ENCODE measurements around the gene OR3A2. TPM values are rescaled to one million over a fixed set of nuclear protein-coding genes. Genes with fewer than 3 reads are reported as not detected.

The OR3A2 gene
- polyA plus RNA-seq, 1 donor (not counting 4 experiments of a cell fraction or from before 2014, with no cell fraction given): not detected

DNA sequence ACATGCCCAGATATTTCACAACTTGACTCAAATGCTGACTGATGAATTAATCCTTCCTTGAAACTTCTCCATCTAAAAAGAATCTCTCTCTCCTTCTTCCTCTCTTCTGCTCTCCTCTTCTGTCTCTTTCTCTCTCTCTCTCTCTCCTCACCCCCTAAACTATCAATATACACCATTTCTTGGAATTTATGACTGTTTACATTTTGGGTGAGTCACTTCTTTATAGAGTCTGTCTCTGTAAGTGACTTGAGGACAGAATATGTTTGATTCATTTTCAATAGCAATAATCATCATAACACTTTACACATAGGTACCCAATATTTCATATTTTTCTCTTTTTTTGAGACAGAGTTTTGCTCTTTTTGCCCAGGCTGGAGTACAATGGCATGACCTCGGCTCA lies 103.2 kb downstream of the OR3A2 start:
- no peak for TF ChIP-seq EZH2 (IDR thresholded peaks at IDR 0.05; ENCODE audit: low read length)
- TF ChIP-seq, protein P1, sequence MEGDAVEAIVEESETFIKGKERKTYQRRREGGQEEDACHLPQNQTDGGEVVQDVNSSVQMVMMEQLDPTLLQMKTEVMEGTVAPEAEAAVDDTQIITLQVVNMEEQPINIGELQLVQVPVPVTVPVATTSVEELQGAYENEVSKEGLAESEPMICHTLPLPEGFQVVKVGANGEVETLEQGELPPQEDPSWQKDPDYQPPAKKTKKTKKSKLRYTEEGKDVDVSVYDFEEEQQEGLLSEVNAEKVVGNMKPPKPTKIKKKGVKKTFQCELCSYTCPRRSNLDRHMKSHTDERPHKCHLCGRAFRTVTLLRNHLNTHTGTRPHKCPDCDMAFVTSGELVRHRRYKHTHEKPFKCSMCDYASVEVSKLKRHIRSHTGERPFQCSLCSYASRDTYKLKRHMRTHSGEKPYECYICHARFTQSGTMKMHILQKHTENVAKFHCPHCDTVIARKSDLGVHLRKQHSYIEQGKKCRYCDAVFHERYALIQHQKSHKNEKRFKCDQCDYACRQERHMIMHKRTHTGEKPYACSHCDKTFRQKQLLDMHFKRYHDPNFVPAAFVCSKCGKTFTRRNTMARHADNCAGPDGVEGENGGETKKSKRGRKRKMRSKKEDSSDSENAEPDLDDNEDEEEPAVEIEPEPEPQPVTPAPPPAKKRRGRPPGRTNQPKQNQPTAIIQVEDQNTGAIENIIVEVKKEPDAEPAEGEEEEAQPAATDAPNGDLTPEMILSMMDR (optimal IDR thresholded peaks at IDR 0.05 in 1 of 3, IDR thresholded peaks at IDR 0.05 in 1 of 3, conservative IDR thresholded peaks at IDR 0.05 in 1 of 3; ENCODE audit: extremely low read depth in 1 of 3, insufficient read depth in 2 of 3, low read length in 3 of 3): no peak

GRCh38 chr17:3276126-3276525 lies 110.0 kb downstream of the OR3A2 start:
- Histone ChIP-seq H3K79me2 (ENCODE audit: control insufficient read depth, insufficient read depth, low read length) (no peaks in the 10 kb centered on the region), H3K9ac (ENCODE audit: control insufficient read depth, extremely low read depth, insufficient read depth, low read length) (no peak overlapping the region), H2AFZ (ENCODE audit: control insufficient read depth, low read length) (no peak overlapping the region), H4K20me1 (ENCODE audit: control insufficient read depth, extremely low read depth, insufficient read depth, low read length) (no peaks in the 10 kb centered on the region), H3K36me3 (ENCODE audit: control insufficient read depth in 2 of 2, extremely low read depth in 1 of 2, insufficient read depth in 2 of 2, low read length in 2 of 2) (no peaks in the 10 kb centered on the region), H3K9me3 (ENCODE audit: control insufficient read depth, low read depth, low read length) (no peaks in the 10 kb centered on the region), H3K9me1 (ENCODE audit: control insufficient read depth, extremely low read depth, insufficient read depth, low read length) (no peaks in the 10 kb centered on the region), H3K4me1 (ENCODE audit: control insufficient read depth, extremely low read depth, insufficient read depth, low read length) (no peaks in the 10 kb centered on the region), H3K27me3 (ENCODE audit: control insufficient read depth, extremely low read depth, insufficient read depth, low read length) (no peaks in the 10 kb centered on the region), H3K4me2 (ENCODE audit: control insufficient read depth, extremely low read depth, insufficient read depth, low read depth, low read length) (no peak overlapping the region), H3K27ac (ENCODE audit: control insufficient read depth, insufficient read depth, low read length) (no peak overlapping the region), H3K4me3 (ENCODE audit: control insufficient read depth in 2 of 3, extremely low read depth in 1 of 3, insufficient read depth in 2 of 3, low read depth in 1 of 3, low read length in 3 of 3) (no peak overlapping the region)
- no peak for FAIRE-seq
- dilution Hi-C loops (cut with MboI; ENCODE audit: extremely low pct_ligation_motif_present, low sequenced_read_pairs): no loop called here
- no peak for DNase-seq (ENCODE audit: low read depth, low spot score)
- TF ChIP-seq, protein P1 (optimal IDR thresholded peaks at IDR 0.05 in 1 of 3, IDR thresholded peaks at IDR 0.05 in 1 of 3, conservative IDR thresholded peaks at IDR 0.05 in 1 of 3; ENCODE audit: extremely low read depth in 1 of 3, insufficient read depth in 2 of 3, low read length in 3 of 3): no peak
- no peak for TF ChIP-seq EZH2 (IDR thresholded peaks at IDR 0.05; ENCODE audit: low read length)

More for the DNA sequence above, 103.2 kb downstream of the OR3A2 start:
- no peak overlapping the region for H3K4me3 ChIP-seq (ENCODE audit: control insufficient read depth in 2 of 3, extremely low read depth in 1 of 3, insufficient read depth in 2 of 3, low read depth in 1 of 3, low read length in 3 of 3)
- no peaks in the 10 kb centered on the region for H3K36me3 ChIP-seq (ENCODE audit: control insufficient read depth in 2 of 2, extremely low read depth in 1 of 2, insufficient read depth in 2 of 2, low read length in 2 of 2)
- no peak for FAIRE-seq
- H3K9ac ChIP-seq (ENCODE audit: control insufficient read depth, extremely low read depth, insufficient read depth, low read length): no peak overlapping the region
- H3K9me1 ChIP-seq (ENCODE audit: control insufficient read depth, extremely low read depth, insufficient read depth, low read length): no peaks in the 10 kb centered on the region
- no peaks in the 10 kb centered on the region for H4K20me1 ChIP-seq (ENCODE audit: control insufficient read depth, extremely low read depth, insufficient read depth, low read length)
- no peaks in the 10 kb centered on the region for H3K4me1 ChIP-seq (ENCODE audit: control insufficient read depth, extremely low read depth, insufficient read depth, low read length)
- H3K27ac ChIP-seq (ENCODE audit: control insufficient read depth, insufficient read depth, low read length): no peak overlapping the region
- no peaks in the 10 kb centered on the region for H3K27me3 ChIP-seq (ENCODE audit: control insufficient read depth, extremely low read depth, insufficient read depth, low read length)
- no peaks in the 10 kb centered on the region for H3K79me2 ChIP-seq (ENCODE audit: control insufficient read depth, insufficient read depth, low read length)
- dilution Hi-C loops (cut with MboI; ENCODE audit: extremely low pct_ligation_motif_present, low sequenced_read_pairs): no loop called here
- H2AFZ ChIP-seq (ENCODE audit: control insufficient read depth, low read length): no peak overlapping the region
- no peaks in the 10 kb centered on the region for H3K9me3 ChIP-seq (ENCODE audit: control insufficient read depth, low read depth, low read length)
- no peak for DNase-seq (ENCODE audit: low read depth, low spot score)
- no peak overlapping the region for H3K4me2 ChIP-seq (ENCODE audit: control insufficient read depth, extremely low read depth, insufficient read depth, low read depth, low read length)
